Measurements from ENCODE around the gene EPHX1. TPM values are rescaled to one million over a fixed set of nuclear protein-coding genes. Genes with fewer than 3 reads are reported as not detected.

Gene EPHX1
- total RNA-seq, 1 donor from 2014 or later = 26.5 TPM

GRCh38 chr1:225861834-225862580, 52.1 kb downstream of the EPHX1 start:
- DNase-seq = no peak

- no peak for DNase-seq
Observed at GRCh38 chr1:225862581-225862950, 52.6 kb downstream of the EPHX1 start.

DNA sequence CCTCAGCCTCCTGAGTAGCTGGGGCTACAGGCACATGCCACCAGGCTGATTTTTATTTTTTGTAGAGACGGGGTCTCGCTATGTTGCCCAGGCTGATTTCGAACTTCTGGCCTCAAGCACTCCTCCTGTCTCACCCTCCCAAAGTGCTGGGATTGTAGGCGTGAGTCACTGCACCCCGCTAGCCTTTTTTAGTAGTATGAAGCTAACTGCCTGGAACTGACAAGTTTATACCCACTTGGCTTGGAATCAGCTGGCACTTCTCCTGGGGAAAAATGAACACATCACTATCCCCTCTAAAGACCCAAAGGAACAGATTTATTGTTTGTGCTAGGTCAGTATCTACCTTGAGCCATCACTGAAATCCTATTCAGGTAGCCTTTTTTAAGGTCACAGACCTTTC, 53.2 kb downstream of the EPHX1 start:
- no peak for DNase-seq

DNA sequence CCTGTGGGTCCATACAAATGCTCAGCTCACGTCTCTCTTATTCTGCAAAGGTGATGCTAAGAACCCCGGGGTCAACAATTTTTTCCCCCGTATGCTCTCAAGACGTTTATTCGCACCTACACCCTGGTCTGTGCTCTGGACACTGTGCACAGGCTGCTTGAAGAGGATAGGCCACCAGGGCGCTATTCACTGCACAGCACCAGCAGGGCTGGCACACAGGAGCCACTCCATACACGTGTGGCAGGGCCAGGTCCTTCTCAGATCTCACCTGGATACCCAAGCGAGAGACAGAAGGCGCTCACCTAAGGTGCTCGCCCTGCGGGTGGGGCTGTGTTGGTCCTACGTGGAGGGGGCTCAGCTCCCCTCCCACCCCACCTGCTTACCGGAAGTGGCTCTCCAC, 55.6 kb downstream of the EPHX1 start:
- DNase-seq = no peak

DNA sequence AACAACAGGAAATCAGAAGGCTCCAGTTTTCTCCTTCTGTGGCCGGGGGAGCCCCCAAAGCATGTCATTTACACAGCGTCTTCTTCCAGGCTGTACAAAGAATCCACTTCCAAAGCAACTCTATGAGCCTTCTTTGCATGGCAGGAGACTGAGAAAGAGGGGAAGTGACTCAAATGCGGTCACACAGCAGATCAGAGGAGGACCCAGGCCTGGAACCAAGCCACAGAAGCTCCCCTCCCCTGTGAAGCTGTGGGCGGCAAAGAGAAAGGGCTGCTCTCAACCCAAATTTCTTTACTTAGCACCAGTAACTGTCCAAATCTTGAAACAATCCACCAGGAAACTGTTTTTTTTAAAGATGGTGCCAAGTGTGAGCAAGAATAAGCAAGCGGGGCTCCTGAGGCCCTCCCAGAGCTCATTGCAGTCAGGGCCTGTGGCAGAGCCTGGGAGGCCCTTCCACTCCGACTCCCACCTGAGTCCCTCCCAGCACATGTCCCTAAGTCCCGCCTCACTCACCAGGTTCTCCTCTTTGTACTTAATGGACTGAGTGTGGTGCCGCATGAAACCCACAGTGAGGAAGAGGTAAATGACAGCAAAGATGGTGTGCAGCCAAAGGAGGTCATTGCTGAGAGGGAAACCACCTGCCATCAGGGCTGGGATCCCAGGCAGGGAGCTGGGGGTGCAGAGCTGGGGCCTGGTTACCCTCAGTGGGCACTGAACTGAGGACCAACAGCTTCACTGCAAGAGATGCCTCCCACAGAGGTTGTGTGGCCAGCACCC, 56.3 kb downstream of the EPHX1 start:
- no peak for DNase-seq

DNA sequence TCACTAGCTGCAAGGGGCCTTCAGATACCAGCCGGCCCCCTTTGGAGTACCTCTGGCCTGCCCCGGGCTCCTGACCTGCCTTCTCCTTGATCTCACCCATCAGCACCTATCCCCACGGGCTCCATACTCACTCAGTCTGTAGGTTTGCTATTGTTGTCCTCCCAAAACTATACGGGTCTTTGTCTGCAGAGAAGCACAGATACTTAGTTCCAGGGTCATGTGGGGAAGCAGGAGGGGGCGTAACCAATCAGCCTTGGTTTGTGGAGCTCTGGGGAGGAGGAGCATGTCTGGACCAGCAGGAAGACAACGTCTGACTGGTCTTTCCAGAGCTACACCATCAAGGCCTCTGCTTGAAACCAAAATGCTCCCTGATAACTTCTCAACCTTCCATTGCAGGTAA, 57.1 kb downstream of the EPHX1 start:
- DNase-seq = no peak

GRCh38 chr1:225868631-225869330, 58.9 kb downstream of the EPHX1 start:
- DNase-seq = no peak

GRCh38 chr1:225870911-225871310, 61.0 kb downstream of the EPHX1 start:
- DNase-seq = peak; percentile 28

DNA sequence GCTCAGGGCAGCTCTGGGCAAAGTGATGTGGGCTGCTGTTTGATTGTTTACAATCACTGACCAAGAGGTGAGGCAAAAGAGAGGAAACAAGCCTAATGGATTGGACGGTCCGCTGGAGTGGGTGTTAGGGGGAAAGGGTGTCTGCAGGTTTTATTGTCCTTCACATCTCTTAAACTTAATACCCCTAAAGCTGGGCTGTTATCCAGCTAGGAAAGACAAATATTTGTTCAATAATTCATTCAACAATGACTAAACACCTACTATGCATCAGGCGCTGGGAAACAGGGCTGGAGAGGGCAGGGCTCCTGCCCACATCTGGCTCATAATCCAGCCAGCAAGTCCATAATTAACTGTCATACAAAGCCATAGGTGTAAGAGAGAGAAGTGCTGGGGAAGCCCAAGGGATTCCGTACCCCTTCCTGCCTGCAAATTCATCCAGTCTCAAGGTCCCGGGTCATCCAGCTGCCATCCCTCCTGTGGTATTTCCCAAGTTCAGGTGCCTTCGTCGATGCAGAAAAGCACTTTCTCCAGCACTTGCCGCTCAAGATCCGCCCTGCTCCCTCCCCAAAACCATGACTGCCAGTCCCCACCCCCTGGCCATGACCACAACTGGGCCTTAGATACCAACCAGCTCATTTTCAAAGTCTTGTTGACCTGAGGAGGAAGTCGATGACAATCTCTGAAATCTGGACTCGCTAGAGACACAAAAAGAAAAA, 61.6 kb downstream of the EPHX1 start:
- no peak for DNase-seq

DNA sequence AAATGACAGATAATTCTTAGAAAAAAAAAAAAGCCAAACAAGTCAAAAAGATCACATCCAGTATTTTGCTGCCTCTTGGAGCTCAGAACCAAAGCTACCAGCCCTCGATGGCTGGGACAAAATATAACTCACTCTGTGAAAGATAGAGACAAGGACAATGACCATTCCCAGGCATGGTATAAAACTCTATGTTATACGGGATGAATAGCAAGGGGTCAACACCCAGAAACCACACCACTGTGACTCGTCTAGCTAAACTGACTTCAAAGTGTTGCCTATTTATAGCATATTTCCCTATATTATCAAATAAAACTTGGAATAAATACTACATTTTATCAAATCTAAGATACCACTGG, 62.1 kb downstream of the EPHX1 start:
- DNase-seq = no peak

DNA sequence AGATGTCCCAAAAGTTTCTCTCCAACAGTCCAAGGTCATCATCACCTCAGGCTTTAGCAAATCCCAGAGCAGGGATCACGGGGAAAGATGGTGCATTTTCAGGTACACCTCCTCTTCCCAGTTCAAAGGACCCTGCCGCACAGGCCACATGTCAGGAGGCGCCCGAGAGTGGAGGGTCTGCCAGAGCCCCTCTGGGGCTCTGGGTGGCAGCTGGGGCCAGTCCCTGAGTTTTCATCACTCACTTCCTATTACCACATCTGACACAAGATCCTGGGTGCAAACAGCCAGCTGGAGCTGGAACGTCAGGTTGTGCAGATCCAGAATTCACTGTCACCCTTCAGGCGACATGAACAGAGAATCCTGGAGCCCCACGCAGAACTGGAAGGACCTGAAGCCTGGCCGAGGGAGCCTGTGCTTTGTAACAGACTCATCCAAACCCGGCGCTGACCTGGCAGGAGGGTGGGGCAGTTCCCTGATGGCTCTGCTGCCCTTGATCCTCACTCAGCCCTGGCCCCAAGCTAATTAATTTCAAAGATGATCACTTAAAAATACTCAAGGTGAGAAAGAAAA, 63.4 kb downstream of the EPHX1 start:
- DNase-seq = no peak

GRCh38 chr1:225874431-225874830, 64.5 kb downstream of the EPHX1 start:
- no peak for DNase-seq

DNA sequence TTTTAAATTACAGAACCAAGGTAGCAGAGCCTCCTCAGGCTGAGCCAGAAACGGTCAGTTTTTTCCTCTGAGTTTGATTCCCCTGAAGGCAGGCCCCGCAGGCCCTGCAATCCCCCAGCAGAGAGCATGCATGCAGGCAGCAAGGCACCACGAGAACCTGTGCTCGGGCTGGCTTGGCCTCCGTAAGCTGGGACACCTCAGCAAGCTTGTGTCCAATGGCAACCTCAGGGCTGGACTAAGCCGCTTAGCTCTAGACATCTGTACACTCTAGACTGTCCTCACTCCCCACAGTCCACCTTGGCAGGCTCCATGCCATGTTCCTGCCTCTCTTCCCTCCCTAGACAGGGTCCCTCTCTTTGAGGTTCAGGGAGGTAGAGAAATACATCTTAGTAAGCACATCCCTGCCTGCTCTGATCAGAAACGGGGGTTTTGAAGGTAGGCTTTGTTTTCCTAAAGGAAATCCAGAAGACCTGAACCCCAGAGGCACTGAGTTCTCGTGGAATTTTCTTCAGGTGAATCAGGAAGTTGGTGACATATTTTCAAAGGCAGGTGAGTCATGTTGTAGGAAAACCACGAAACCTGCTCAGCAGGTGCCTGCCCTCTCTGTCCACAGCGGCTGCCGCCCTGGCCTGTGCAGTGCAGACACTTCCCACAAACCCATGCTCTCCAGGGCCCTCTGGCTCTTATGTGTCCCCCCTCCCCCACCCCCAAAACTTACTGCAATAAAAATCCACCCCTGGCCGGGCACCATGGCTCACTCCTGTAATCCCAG, 65.3 kb downstream of the EPHX1 start:
- DNase-seq = no peak

- DNase-seq = no peak
Observed at GRCh38 chr1:225876900-225877510, 67.1 kb downstream of the EPHX1 start.

DNA sequence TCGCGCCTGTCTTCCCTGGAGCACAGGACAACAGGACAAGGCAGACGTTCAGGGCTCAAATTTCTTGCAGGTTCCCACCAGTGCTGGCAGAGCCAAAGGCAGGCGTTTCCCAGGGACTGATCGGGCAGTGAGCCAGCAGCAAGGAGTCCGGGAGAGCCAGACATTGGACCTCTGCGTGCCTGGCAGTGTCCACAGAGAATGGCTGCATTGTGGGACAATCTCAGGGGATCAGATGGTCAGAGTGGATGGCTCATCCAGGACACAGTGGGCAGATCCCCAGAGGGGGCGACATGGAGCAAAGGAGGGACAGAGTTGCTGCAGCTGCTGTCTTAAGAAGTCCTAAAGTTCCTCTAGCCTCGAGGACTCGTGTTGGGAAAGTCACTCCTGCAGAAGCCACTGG, 67.7 kb downstream of the EPHX1 start:
- DNase-seq = peak; percentile 81

DNA sequence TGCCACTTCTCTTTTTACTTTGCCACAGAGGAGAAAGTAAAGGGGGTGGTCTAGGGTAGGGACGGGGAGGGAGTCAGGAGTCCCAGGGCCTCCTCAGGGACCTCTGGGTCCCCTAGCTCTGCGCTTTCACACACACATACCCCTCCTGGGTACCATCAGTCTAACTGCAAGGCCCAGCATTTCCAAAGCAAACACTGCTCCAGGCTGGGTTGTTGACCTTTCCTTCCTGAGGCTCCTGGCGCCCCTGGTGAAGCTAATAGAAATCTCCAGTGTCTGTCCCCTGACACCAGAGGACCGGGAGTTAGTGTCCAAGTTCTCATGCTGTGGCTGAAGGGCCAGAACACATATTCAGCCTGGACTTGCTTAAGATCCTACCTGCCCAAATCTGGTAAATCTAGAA, 68.4 kb downstream of the EPHX1 start:
- DNase-seq = no peak

- DNase-seq = no peak
Observed at GRCh38 chr1:225879521-225880221, 69.7 kb downstream of the EPHX1 start.

DNA sequence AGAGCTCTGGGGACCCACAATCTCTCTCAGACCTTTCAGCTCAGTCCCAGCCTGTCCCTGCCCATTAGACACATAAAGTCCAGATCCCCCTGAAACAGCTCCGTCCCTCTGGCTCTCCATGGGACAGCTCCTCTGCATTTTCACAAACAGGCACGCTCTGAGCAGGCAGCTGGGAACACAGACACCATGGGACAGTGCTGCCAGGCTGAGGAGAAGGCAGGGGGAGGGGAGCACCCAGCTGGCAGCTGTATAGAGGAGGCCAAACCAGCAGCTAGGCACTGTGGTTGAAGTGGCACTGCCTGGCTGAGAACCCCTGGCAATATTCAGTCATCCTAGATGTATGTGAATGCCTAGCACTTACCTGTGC, 70.3 kb downstream of the EPHX1 start:
- peak; percentile 47 for DNase-seq

DNA sequence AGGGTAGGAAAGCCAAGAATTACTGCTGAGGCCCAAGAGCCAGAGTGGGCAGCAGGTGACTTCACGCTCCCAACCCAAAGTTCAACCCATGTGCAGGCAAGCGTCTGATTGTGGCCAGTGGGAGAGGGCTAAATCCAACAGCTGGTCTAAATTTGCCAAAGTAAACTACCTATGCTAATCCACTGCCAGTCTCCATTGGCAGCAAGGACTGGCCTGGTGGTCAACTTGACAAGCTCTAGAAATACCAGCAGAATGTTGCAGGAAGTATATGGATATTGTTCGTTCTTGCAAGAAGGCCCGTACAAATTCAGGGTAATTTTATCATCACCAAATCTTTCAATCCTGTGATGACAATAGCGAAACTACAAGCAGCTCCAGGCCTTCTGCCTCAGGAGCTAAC, 70.7 kb downstream of the EPHX1 start:
- no peak for DNase-seq

Measured in tongue (tissue), 2 donors.